ENCODE results near the gene CFDP1.
A peak's percentile ranks its signal among the peaks of the same experiment; 100 is the strongest.
"Not testable (repeated sequence)": the region's sequence is repeated elsewhere in the genome, so short reads cannot be mapped to it uniquely, and the experiment has no call there.

Gene CFDP1

GRCh38 chr16:75273054-75273925 lies 160.0 kb downstream of the CFDP1 start:
- Histone ChIP-seq H3K27ac (no peak overlapping the region), H3K4me2 (no peak overlapping the region), H3K27me3 (peaks cover 1% of the 10 kb centered on the region), H3K9me3 (no peaks in the 10 kb centered on the region), H3K4me1 (peaks cover 20% of the 10 kb centered on the region), H3K4me3 (no peak overlapping the region), H3K36me3 (no peaks in the 10 kb centered on the region), H4K20me1 (peaks cover 7% of the 10 kb centered on the region; the same call in 1 of the 2 replicates), H3K9ac (no peak overlapping the region)
- TF ChIP-seq Cebpa-rat (IDR thresholded peaks at IDR 0.05) = no peak

DNA sequence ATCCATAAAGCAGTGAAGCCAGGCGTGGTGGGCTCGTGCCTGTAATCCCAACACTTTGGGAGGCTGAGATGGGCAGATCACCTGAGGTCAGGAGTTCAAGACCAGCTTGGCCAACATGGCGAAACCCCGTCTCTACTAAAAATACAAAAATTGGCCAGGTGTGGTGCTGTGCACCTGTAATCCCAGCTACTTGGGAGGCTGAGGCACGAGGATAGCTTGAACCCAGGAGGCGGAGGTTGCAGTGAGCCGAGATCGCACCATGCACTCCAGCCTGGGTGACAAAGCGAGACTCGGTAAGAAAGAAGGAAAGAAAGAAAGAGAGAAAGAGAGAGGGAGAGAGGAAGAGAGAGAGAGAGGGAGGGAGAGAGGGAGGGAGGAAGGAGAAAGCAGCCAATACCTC lies 160.7 kb downstream of the CFDP1 start:
- H3K36me3 ChIP-seq = not testable (repeated sequence)

GRCh38 chr16:75272097-75272551 lies 161.2 kb downstream of the CFDP1 start:
- Histone ChIP-seq H3K27ac (no peak overlapping the region), H3K4me3 (no peak overlapping the region), H3K27me3 (peaks cover 13% of the 10 kb centered on the region)

More for the DNA sequence above, 160.7 kb downstream of the CFDP1 start:
- not testable (repeated sequence) for H3K27ac ChIP-seq, H4K20me1 ChIP-seq, H3K9ac ChIP-seq, H3K27me3 ChIP-seq, H3K4me3 ChIP-seq, H3K9me3 ChIP-seq
- peaks cover 20% of the 10 kb centered on the region for H3K4me1 ChIP-seq
- peak overlapping the region; percentile 77 for H3K4me2 ChIP-seq

DNA sequence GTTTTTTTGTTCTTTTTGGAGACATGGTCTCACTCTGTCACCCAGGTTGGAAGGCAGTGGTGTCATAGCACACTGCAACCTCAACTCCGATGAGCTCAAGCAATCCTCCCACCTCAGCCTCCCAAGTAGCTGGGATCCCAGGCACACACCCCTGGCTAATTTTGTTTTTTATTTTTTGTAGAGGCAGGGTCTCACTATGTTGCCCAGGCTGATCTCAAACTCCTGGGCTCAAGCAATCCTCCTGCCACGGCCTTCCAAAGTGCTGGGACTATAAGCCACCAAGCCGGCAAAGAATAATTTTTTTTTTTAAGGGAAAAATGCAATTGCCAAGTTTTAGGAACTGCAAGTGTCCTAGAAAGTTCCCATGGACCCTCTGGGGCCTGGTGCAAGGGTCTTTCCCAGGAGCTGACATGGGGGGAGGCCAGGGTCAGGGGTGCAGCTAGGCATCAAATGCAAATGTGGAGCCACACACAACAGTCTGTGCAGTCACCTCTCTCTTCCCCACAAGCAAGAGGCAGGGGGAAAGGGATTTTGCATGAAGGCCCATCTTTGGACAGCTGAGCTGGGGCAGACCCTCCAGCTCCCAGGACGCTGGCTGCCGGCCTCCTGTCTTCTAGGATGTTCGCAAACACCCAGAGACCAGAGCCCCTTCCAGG lies 161.7 kb downstream of the CFDP1 start:
- no peaks in the 10 kb centered on the region for H3K9me3 ChIP-seq
- H3K4me3 ChIP-seq = no peak overlapping the region
- no peaks in the 10 kb centered on the region for H3K36me3 ChIP-seq
- no peak overlapping the region for H3K27ac ChIP-seq
- H3K9ac ChIP-seq = no peak overlapping the region
- H3K4me1 ChIP-seq = peaks cover 23% of the 10 kb centered on the region
- H4K20me1 ChIP-seq = peaks cover 7% of the 10 kb centered on the region; the same call in 1 of the 2 replicates
- peak overlapping the region; percentile 77 for H3K4me2 ChIP-seq
- TF ChIP-seq Cebpa-rat (IDR thresholded peaks at IDR 0.05) = no peak
- peaks cover 19% of the 10 kb centered on the region for H3K27me3 ChIP-seq

More at GRCh38 chr16:75272097-75272551, 161.2 kb downstream of the CFDP1 start:
- Histone ChIP-seq H3K4me1 (peaks cover 20% of the 10 kb centered on the region), H4K20me1 (peaks cover 7% of the 10 kb centered on the region; the same call in 1 of the 2 replicates), H3K9ac (no peak overlapping the region), H3K36me3 (no peaks in the 10 kb centered on the region), H3K4me2 (peak overlapping the region; percentile 77), H3K9me3 (no peaks in the 10 kb centered on the region)
- TF ChIP-seq Cebpa-rat (IDR thresholded peaks at IDR 0.05) = no peak

DNA sequence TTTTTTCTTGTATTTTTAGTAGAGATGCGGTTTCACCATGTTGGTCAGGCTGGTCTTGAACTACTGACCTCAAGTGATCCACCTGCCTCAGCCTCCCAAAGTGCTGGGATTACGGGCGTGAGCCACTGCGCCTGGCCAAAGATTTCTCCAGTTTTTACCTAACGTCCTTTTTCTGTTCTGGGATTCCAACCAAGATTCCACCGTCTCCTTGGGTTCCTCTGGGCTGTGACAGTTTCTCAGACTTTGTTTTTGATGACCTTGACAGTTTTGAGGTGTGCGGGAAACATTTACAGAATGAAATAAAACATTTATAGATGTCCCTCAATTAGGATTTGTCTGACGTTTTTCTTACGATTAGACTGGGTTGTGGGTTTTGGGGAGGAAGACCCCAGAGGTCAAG lies 163.9 kb downstream of the CFDP1 start:
- H3K9ac ChIP-seq, H3K9me3 ChIP-seq, H3K4me2 ChIP-seq, H3K27ac ChIP-seq, H3K36me3 ChIP-seq, H3K4me3 ChIP-seq: not testable (repeated sequence)
- Histone ChIP-seq H4K20me1 (peaks cover 25% of the 10 kb centered on the region; the same call in 1 of the 2 replicates), H3K4me1 (peaks cover 38% of the 10 kb centered on the region), H3K27me3 (peaks cover 41% of the 10 kb centered on the region)

GRCh38 chr16:75267631-75268264 lies 165.6 kb downstream of the CFDP1 start:
- Histone ChIP-seq H3K27me3 (peaks cover 57% of the 10 kb centered on the region), H3K9me3 (no peaks in the 10 kb centered on the region), H3K27ac (no peak overlapping the region), H3K4me2 (no peak overlapping the region), H4K20me1 (peaks cover 41% of the 10 kb centered on the region), H3K4me3 (no peak overlapping the region), H3K4me1 (peaks cover 47% of the 10 kb centered on the region), H3K36me3 (no peaks in the 10 kb centered on the region), H3K9ac (no peak overlapping the region)
- no peak for TF ChIP-seq Cebpa-rat (IDR thresholded peaks at IDR 0.05)

- Histone ChIP-seq H3K36me3 (no peaks in the 10 kb centered on the region), H3K4me1 (peaks cover 39% of the 10 kb centered on the region), H3K4me3 (no peak overlapping the region), H3K9ac (no peak overlapping the region), H4K20me1 (peaks cover 45% of the 10 kb centered on the region), H3K9me3 (no peaks in the 10 kb centered on the region), H3K27me3 (peaks cover 65% of the 10 kb centered on the region), H3K4me2 (peak overlapping the region; percentile 97), H3K27ac (no peak overlapping the region)
- no peak for TF ChIP-seq Cebpa-rat (IDR thresholded peaks at IDR 0.05)
These were observed 166.3 kb downstream of the CFDP1 start for GRCh38 chr16:75266738-75267630.

GRCh38 chr16:75265911-75266701 lies 167.2 kb downstream of the CFDP1 start:
- Histone ChIP-seq H3K27ac (peak overlapping the region; percentile 51), H3K9ac (peak overlapping the region; percentile 75), H3K36me3 (no peaks in the 10 kb centered on the region), H3K27me3 (peaks cover 67% of the 10 kb centered on the region), H3K4me3 (peak overlapping the region; percentile 75), H3K4me1 (peaks cover 34% of the 10 kb centered on the region), H3K4me2 (peak overlapping the region; percentile 97), H3K9me3 (no peaks in the 10 kb centered on the region), H4K20me1 (peaks cover 49% of the 10 kb centered on the region)
- TF ChIP-seq Cebpa-rat (IDR thresholded peaks at IDR 0.05) = no peak
